ENCODE data around the gene HDAC4.

Gene HDAC4

GRCh38 chr2:239360421-239361310, 40.2 kb downstream of the HDAC4 start:
- DNase-seq (ENCODE audit: low spot score): no peak
- no peak overlapping the region for H3K27ac ChIP-seq
- H3K4me3 ChIP-seq: no peak overlapping the region
- TF ChIP-seq CTCF (IDR thresholded peaks at IDR 0.05): no peak

GRCh38 chr2:239360008-239360407, 40.8 kb downstream of the HDAC4 start:
- DNase-seq (ENCODE audit: low spot score): no peak
- no peak for TF ChIP-seq CTCF (IDR thresholded peaks at IDR 0.05)
- Histone ChIP-seq H3K4me3 (no peak overlapping the region), H3K27ac (no peak overlapping the region)

DNA sequence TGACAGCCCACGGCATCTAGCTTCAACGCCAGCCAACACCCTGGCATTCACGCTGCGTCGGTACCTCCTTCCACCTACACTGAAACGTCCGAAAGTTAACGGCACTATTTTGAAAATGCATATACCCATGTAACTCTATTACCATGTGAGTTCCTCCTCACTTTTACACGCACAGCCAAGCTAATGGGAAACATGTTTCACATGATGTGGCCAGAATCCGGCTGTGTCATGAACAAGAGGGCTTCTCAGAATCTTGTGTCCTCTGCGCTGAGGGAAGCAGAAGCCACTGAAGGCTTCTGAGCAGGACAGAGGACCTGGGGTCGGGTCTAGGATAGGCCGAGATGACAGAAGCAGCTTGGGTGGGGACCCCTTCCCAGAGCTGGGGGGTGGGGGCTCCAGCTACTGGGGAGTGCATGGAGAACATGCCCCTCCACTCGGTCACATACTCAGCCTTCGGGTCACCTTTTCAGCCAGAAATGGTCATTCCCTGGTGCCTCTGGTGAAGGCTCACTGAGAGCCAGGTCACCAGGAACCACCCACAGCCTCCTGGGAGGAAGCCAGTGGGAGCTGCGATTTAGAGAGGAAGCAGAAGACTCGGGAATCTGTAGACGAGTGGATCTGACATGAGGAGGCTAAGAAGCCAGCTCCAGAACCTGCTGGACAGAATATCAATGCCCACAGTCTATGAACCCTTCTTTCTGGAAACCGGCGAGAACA, 41.5 kb downstream of the HDAC4 start:
- DNase-seq (ENCODE audit: low spot score): no peak
- Histone ChIP-seq H3K4me3 (no peak overlapping the region), H3K27ac (no peak overlapping the region)
- no peak for TF ChIP-seq CTCF (IDR thresholded peaks at IDR 0.05)

DNA sequence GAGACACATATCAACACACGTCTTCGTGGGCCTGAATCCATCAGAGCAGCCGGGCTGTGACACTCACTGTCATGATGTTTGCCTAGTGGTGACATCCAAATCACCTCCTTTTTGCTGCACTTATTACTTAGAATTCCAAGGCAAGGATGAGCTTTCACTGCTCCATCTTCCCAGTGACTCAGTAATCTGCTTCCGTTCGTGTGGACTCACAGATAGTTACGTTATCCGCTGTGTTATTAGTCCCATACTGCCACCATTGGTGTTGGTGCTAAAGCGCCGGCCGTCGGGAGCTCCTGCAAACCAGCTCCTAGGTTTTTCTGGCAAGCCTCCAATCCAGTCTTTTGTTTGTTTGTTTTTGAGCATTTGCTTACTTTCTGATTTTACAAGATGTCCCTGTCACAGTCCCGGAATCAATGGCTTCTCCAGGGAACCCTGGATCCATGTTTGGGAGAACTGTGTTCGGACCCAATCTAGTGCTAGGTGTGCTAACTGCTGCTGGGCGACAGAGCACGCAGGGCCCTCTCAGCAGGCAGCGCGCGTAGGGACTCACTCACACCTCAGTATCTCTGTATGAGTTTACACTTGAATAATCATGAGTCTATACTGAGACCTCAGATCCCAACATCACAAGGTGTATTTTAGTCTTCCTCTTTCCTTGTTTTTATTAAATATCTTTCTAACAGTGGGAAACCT, 42.6 kb downstream of the HDAC4 start:
- TF ChIP-seq CTCF (IDR thresholded peaks at IDR 0.05): no peak
- no peak for DNase-seq (ENCODE audit: low spot score)

DNA sequence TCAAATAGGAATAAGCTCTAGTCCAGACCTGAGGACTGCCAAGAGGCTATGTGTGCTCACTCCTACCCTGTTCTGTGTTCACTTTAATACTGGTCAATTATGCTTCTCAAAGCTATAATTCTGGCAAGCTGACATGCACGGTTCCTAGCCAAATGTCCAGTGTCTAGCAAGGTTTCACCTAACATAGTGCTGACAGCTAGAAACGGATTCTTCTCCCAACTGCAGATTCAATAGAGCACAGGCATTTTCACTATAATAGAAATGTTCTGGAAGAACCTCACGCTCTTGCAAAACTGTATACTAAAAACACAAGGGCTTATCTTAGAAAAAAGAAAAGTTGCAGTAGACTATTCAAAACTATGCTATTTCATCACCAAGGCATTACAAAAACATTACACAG, 45.1 kb downstream of the HDAC4 start:
- H3K27ac ChIP-seq: no peak overlapping the region
- DNase-seq (ENCODE audit: low spot score): no peak
- TF ChIP-seq CTCF (IDR thresholded peaks at IDR 0.05): no peak
- H3K4me3 ChIP-seq: no peak overlapping the region

More for the DNA sequence above, 42.6 kb downstream of the HDAC4 start:
- no peak overlapping the region for H3K4me3 ChIP-seq
- H3K27ac ChIP-seq: no peak overlapping the region

GRCh38 chr2:239355139-239355538, 45.7 kb downstream of the HDAC4 start:
- no peak overlapping the region for H3K4me3 ChIP-seq
- no peak for DNase-seq (ENCODE audit: low spot score)
- H3K27ac ChIP-seq: no peak overlapping the region
- no peak for TF ChIP-seq CTCF (IDR thresholded peaks at IDR 0.05)

All from coronary artery (tissue), 2 donors.